Measurements from ENCODE around the gene NEUROD2. TPM values are rescaled to one million over a fixed set of nuclear protein-coding genes. Genes with fewer than 3 reads are reported as not detected.

The NEUROD2 gene
- total RNA-seq, 4 donors from 2014 or later, result not detected

- H3K4me1 ChIP-seq, result peaks cover 0 to 23% of the 10 kb centered on the region in 2 donors
- H3K9me3 ChIP-seq, result no peaks in the 10 kb centered on the region
- DNase-seq, result no peak
- intact Hi-C loops (cut with DNase I), result no loop called here
- H3K36me3 ChIP-seq, result no peaks in the 10 kb centered on the region
- TF ChIP-seq POLR2A (IDR thresholded peaks at IDR 0.05), result no peak
- no peak for TF ChIP-seq CTCF (IDR thresholded peaks at IDR 0.05)
- WGBS, 2 donors, result 4 to 5% methylated on average over 13 of the region's 13 CpGs
- peaks cover 66% of the 10 kb centered on the region for H3K27me3 ChIP-seq
- H3K27ac ChIP-seq, result no peak overlapping the region
- no peak overlapping the region for H3K4me3 ChIP-seq (replicated peaks in 1 of 3)
These were observed 7.3 kb downstream of the NEUROD2 start for GRCh38 chr17:39600288-39600996.

- Histone ChIP-seq H3K4me1 (peaks cover 0 to 16% of the 10 kb centered on the region in 2 donors), H3K27me3 (peaks cover 61% of the 10 kb centered on the region), H3K27ac (no peak overlapping the region), H3K9me3 (no peaks in the 10 kb centered on the region), H3K36me3 (no peaks in the 10 kb centered on the region), H3K4me3 (replicated peaks in 1 of 3) (no peak overlapping the region)
- 8 to 11% methylated on average over 18 to 26 of the region's 28 CpGs for WGBS, 2 donors
- no peak for DNase-seq
- intact Hi-C loops (cut with DNase I), result no loop called here
- TF ChIP-seq CTCF (IDR thresholded peaks at IDR 0.05) (no peak), POLR2A (IDR thresholded peaks at IDR 0.05) (no peak)
These were observed 8.0 kb downstream of the NEUROD2 start for GRCh38 chr17:39599665-39600231.

- intact Hi-C loops (cut with DNase I), result no loop called here
- peaks cover 0 to 15% of the 10 kb centered on the region in 2 donors for H3K4me1 ChIP-seq
- no peak for DNase-seq
- no peaks in the 10 kb centered on the region for H3K36me3 ChIP-seq
- H3K9me3 ChIP-seq, result no peaks in the 10 kb centered on the region
- no peak overlapping the region for H3K4me3 ChIP-seq (replicated peaks in 1 of 3)
- 5 to 8% methylated on average over 27 to 33 of the region's 36 CpGs for WGBS, 2 donors
- no peak overlapping the region for H3K27ac ChIP-seq
- H3K27me3 ChIP-seq, result peaks cover 57% of the 10 kb centered on the region
- TF ChIP-seq POLR2A (IDR thresholded peaks at IDR 0.05) (no peak), CTCF (IDR thresholded peaks at IDR 0.05) (no peak)
These were observed 8.6 kb downstream of the NEUROD2 start for GRCh38 chr17:39599004-39599664.

- WGBS, 2 donors, result 2 to 8% methylated on average over 14 to 17 of the region's 17 CpGs
- TF ChIP-seq POLR2A (IDR thresholded peaks at IDR 0.05), result no peak
- TF ChIP-seq CTCF (IDR thresholded peaks at IDR 0.05), result no peak
- no peaks in the 10 kb centered on the region for H3K36me3 ChIP-seq
- no peak overlapping the region for H3K4me3 ChIP-seq (replicated peaks in 1 of 3)
- intact Hi-C loops (cut with DNase I), result no loop called here
- H3K9me3 ChIP-seq, result no peaks in the 10 kb centered on the region
- no peak for DNase-seq
- H3K27ac ChIP-seq, result no peak overlapping the region
- peaks cover 52% of the 10 kb centered on the region for H3K27me3 ChIP-seq
- peaks cover 0 to 15% of the 10 kb centered on the region in 2 donors for H3K4me1 ChIP-seq
These were observed 9.1 kb downstream of the NEUROD2 start for GRCh38 chr17:39598630-39599003.

GRCh38 chr17:39598047-39598481, 9.7 kb downstream of the NEUROD2 start:
- Histone ChIP-seq H3K4me3 (replicated peaks in 1 of 3) (no peak overlapping the region), H3K36me3 (no peaks in the 10 kb centered on the region), H3K27ac (no peak overlapping the region), H3K4me1 (peaks cover 0 to 15% of the 10 kb centered on the region in 2 donors), H3K27me3 (peaks cover 46% of the 10 kb centered on the region), H3K9me3 (no peaks in the 10 kb centered on the region)
- no peak for DNase-seq
- 4 to 8% methylated on average over 13 of the region's 13 CpGs for WGBS, 2 donors
- TF ChIP-seq CTCF (IDR thresholded peaks at IDR 0.05) (no peak), POLR2A (IDR thresholded peaks at IDR 0.05) (no peak)
- intact Hi-C loops (cut with DNase I), result no loop called here

All from thyroid gland (tissue), 4 donors.